ENCODE data around the gene TMEM154.

GRCh38 chr4:152598454-152598853 is 81.3 kb downstream of the TMEM154 start:
- no peak for TF ChIP-seq CTCF (IDR thresholded peaks at IDR 0.05 in 2 of 3, conservative IDR thresholded peaks at IDR 0.05 in 1 of 3; ENCODE audit: control insufficient read depth in 2 of 3, extremely low read depth in 1 of 3, insufficient read depth in 1 of 3, low read depth in 3 of 3, low read length in 3 of 3)
- TF ChIP-seq JUND (IDR thresholded peaks at IDR 0.05; ENCODE audit: low read depth, low read length): no peak
- TF ChIP-seq SREBF2 (IDR thresholded peaks at IDR 0.05; ENCODE audit: low read length): no peak
- TF ChIP-seq STAT3 (IDR thresholded peaks at IDR 0.05; ENCODE audit: low read depth, low read length): no peak
- no peak for TF ChIP-seq SPI1 (IDR thresholded peaks at IDR 0.05; ENCODE audit: borderline replicate concordance, insufficient read depth, low read depth, low read length)
- TF ChIP-seq CUX1 (IDR thresholded peaks at IDR 0.05; ENCODE audit: insufficient replicate concordance, low read depth, low read length): no peak
- no peak for TF ChIP-seq NBN (IDR thresholded peaks at IDR 0.05)
- TF ChIP-seq SMAD5 (IDR thresholded peaks at IDR 0.05; ENCODE audit: low read depth): no peak
